Left hindlimb (tissue), 1 donor: Measurements from ENCODE around the gene TTC34.
"Not testable (repeated sequence)": the region's sequence is repeated elsewhere in the genome, so short reads cannot be mapped to it uniquely, and the experiment has no call there.

ENCODE experiments used
- DNase-seq: peaks from one replicate; pipeline ENCODE4 v3.0.0-alpha.2; 2018

TTC34 gene

GRCh38 chr1:2754597-2754996 is 46.9 kb downstream of the TTC34 start:
- DNase-seq = not testable (repeated sequence)

DNA sequence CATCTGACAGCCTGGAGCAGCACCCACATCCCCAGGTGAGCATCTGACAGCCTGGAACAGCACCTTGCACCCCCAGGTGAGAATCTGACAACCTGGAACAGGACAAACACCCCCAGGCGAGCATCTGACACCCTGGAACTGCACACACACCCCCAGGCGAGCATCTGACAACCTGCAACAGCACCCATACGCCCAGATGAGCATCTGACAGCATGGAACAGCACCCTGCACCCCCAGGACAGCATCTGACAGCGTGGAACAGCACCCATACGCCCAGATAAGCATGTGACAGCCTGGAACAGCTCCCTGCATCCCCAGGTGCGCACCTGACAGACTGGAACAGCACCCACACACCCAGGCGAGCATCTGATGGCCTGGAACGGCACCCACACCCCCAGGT is 49.0 kb downstream of the TTC34 start:
- peak; percentile 11 for DNase-seq

DNA sequence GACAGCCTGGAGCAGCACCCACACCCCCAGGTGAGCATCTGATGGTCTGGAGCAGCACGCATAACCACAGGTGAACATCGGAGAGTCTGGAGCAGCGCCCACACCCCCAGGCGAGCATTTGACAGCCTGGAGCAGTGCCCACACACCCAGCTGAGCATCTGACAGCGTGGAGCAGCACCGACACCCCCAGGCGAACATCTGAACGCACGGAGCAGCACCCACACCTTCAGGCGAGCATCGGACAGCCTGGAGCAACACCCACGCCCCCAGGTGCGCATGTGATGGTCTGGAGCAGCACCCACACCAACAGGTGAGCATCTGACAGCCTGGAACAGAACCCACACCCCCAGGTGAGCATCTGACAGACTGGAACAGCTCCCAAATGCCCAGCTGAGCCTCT is 49.6 kb downstream of the TTC34 start:
- DNase-seq = not testable (repeated sequence)

DNA sequence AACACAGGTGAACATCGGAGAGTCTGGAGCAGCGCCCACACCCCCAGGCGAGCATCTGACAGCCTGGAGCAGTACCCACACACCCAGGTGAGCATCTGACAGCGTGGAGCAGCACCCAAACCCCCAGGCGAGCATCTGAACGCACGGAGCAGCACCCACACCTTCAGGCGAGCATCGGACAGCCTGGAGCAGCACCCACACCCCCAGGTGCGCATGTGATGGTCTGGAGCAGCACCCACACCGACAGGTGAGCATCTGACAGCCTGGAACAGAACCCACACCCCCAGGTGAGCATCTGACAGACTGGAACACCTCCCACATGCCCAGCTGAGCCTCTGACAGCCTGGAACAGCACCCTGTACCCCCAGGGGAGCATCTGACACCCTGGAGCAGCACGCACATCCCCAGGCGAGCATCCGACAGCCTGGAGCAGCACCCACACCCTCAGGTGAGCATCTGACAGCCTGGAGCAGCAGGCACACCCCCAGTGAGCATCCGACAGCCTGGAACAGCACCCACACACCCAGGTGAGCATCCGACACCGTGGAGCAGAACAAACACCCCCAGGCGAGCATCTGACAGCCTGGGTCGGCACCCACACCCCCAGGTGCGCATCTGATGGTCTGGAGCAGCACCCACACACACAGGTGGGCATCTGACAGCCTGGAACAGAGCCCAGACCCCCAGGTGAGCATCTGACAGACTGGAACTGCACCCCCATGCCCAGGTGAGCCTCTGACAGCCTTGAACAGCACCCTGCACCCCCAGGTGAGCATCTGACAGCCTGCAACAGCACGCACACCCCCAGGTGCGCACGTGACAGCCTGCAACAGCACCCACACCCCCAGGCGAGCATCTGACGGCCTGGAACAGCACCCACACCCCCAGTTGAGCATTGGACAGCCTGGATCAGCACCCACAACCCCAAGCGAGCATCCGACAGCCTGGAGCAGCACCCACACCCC is 50.4 kb downstream of the TTC34 start:
- DNase-seq = not testable (repeated sequence)

- DNase-seq = not testable (repeated sequence)
Observed at GRCh38 chr1:2750041-2750680, 51.3 kb downstream of the TTC34 start.

GRCh38 chr1:2748626-2749025 is 52.9 kb downstream of the TTC34 start:
- not testable (repeated sequence) for DNase-seq

DNA sequence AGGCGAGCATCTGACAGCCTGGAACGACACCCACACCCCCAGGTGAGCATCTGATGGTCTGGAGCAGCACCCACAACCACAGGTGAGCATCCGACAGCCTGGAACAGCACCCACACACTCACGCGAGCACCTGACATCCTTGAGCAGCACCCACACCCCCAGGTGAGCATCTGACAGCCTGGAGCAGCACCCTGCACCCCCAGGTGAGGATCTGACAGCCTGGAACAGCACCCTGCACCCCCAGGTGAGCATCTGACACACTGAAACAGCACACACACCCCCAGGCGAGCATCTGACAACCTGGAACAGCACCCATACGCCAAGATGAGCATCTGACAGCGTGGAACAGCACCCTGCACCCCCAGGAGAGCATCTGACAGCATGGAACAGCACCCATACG is 106.7 kb downstream of the TTC34 start:
- not testable (repeated sequence) for DNase-seq

- DNase-seq = not testable (repeated sequence)
Observed at GRCh38 chr1:2690180-2690579, 111.3 kb downstream of the TTC34 start.

DNA sequence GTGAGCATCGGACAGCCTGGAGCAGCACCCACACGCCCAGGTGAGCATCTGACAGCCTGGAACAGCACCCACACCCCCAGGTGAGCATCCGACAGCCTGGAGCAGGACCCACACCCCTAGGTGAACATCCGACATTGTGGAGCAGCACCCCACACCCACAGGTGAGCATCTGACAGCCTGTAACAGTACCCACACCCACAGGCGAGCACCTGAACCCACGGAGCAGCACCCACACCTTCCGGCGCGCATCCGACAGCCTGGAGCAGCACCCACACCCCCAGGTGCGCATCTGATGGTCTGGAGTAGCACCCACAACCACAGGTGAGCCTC is 113.2 kb downstream of the TTC34 start:
- not testable (repeated sequence) for DNase-seq

DNA sequence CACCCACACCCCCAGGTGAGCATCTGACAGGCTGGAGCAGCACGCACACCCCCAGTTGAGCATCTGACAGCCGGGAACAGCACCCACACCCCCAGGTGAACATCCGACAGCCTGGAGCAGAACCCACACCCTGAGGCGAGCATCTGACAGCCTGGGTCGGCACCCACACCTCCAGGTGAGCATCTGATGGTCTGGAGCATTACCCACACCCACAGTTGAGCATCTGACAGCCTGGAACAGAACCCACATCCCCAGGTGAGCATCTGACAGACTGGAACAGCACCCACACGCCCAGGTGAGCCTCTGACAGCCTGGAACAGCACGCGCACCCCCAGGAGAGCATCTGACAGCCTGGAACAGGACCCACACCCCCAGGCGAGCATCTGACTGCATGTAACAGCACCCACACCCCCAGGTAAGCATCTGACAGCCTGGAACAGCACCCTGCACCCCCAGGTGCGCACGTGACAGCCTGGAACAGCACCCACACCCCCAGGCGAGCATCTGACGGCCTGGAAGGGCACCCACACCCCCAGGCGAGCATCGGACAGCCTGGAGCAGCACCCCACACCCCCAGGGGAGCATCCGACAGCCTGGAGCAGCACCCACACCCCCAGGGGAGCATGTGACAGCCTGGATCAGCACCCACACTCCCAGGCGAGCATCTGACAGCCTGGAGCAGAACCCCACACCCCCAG is 113.7 kb downstream of the TTC34 start:
- DNase-seq = peak; percentile 29

DNA sequence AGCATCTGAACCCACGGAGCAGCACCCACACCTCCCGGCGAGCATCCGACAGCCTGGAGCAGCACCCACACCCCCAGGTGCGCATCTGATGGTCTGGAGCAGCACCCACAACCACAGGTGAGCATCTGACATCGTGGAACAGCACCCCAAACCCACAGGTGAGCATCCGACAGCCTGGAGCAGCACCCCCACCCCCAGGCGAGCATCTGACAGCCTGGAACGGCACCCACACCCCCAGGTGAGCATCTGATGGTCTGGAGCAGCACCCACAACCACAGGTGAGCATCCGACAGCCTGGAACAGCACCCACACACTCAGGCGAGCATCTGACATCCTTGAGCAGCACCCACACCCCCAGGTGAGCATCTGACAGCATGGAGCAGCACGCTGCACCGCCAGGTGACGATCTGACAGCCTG is 114.3 kb downstream of the TTC34 start:
- peak; percentile 30 for DNase-seq

DNA sequence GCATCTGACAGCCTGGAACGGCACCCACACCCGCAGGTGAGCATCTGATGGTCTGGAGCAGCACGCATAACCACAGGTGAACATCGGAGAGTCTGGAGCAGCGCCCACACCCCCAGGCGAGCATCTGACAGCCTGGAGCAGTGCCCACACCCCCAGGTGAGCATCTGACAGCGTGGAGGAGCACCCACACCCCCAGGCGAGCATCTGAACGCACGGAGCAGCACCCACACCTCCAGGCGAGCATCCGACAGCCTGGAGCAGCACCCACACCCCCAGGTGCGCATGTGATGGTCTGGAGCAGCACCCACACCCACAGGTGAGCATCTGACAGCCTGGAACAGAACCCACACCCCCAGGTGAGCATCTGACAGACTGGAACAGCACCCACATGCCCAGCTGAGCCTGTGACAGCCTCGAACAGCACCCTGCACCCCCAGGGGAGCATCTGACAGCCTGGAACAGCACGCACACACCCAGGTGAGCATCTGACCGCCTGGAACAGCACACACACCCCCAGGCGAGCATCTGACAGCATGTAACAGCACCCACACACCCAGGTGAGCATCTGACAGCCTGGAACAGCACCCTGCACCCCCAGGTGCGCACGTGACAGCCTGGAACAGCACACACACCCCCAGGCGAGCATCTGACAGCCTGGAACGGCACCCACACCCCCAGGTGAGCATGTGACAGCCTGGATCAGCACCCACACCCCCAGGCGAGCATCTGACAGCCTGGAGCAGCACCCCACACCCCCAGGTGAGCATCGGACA is 115.2 kb downstream of the TTC34 start:
- not testable (repeated sequence) for DNase-seq

GRCh38 chr1:2685671-2686070 is 115.8 kb downstream of the TTC34 start:
- DNase-seq = not testable (repeated sequence)

GRCh38 chr1:2684878-2685277 is 116.6 kb downstream of the TTC34 start:
- DNase-seq = peak; percentile 12

GRCh38 chr1:2684000-2684399 is 117.5 kb downstream of the TTC34 start:
- peak; percentile 45 for DNase-seq

DNA sequence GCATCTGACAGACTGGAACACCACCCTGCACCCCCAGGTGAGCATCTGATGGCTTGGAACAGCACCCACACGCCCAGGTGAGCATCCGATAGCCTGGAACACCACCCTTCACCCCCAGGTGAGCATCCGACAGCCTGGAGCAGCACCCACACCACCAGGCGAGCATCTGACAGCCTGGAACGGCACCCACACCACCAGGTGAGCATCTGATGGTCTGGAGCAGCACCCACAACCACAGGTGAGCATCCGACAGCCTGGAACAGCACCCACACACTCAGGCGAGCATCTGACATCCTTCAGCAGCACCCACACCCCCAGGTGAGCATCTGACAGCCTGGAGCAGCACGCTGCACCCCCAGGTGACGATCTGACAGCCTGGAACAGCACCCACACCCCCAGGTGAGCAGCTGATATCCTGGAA is 118.2 kb downstream of the TTC34 start:
- DNase-seq = peak; percentile 9

DNA sequence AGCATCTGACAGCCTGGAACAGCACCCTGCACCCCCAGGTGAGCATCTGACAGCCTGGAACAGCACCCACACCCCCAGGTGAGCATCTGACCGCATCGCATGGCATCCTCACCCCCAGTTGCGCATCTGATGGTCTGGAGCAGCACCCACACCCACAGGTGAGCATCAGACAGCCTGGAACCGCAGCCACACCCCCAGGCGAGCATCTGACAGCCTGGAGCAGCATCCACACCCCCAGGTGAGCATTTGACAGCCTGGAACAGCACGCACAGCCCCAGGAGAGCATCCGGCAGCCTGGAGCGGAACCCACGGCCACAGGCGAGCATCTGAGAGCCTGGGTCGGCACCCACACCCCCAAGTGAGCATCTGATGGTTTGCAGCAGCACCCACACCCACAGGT is 118.6 kb downstream of the TTC34 start:
- DNase-seq = not testable (repeated sequence)

- DNase-seq = not testable (repeated sequence)
Observed at GRCh38 chr1:2676726-2677125, 124.8 kb downstream of the TTC34 start.

GRCh38 chr1:2671656-2672055 is 129.8 kb downstream of the TTC34 start:
- not testable (repeated sequence) for DNase-seq

DNA sequence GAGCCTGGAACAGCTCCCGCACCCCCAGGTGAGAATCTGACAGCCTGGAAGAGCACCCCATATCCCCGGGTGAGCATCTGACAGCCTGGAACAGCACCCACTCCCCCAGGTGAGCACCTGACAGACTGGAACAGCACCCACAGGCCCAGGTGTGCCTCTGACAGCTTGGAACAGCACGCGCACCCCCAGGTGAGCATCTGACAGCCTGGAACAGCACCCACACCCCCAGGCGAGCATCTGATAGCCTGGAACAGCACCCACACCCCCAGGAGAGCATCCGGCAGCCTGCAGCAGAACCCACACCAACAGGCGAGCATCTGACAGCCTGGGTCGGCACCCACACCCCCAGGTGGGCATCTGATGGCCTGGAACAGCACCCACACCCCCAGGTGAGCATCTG is 141.7 kb downstream of the TTC34 start:
- not testable (repeated sequence) for DNase-seq

DNA sequence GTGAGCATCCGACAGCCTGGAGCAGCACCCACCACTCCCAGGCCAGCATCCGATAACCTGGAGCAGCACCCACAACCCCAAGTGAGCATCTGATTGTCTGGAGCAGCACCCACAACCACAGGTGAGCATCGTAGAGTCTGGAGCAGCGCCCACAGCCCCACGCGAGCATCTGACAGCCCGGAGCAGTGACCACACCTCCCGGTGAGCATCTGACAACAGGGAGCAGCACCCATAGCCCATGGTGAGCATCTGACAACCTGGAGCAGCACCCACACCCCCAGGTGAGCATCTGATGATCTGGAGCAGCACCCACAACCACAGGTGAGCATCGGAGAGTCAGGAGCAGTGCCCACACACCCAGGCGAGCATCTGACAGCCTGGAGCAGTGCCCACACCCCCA is 143.6 kb downstream of the TTC34 start:
- DNase-seq = not testable (repeated sequence)

- not testable (repeated sequence) for DNase-seq
Observed at GRCh38 chr1:2657124-2657523, 144.4 kb downstream of the TTC34 start.
